ENCODE measurements around the gene CSMD2. TPM values are rescaled to one million over a fixed set of nuclear protein-coding genes. Genes with fewer than 3 reads are reported as not detected.

The CSMD2 gene
- total and polyA plus RNA-seq, 12 donors = 0.35 to 5.1 (median 1.5) TPM

GRCh38 chr1:33805988-33806387 lies 359.0 kb downstream of the CSMD2 start:
- no peak overlapping the region for H3K27ac ChIP-seq
- 75 to 93% (median 87%) methylated on average over 3 of the region's 3 CpGs for WGBS, 4 donors
- no peaks in the 10 kb centered on the region for H3K4me1 ChIP-seq (replicated peaks in 1 of 2)
- H3K4me3 ChIP-seq = no peak overlapping the region
- no peak for TF ChIP-seq CTCF (IDR thresholded peaks at IDR 0.05)
- intact Hi-C loops (cut with DNase I) = no loop called here
- H3K9me3 ChIP-seq (replicated peaks in 1 of 3) = peaks cover 0 to 3% (median 0%) of the 10 kb centered on the region in 3 donors
- DNase-seq = no peak
- H3K27me3 ChIP-seq = no peaks in the 10 kb centered on the region
- no peaks in the 10 kb centered on the region for H3K36me3 ChIP-seq (replicated peaks in 1 of 2)

- Histone ChIP-seq H3K4me1 (replicated peaks in 1 of 2) (no peaks in the 10 kb centered on the region), H3K36me3 (replicated peaks in 1 of 2) (no peaks in the 10 kb centered on the region), H3K27me3 (no peaks in the 10 kb centered on the region), H3K4me3 (no peak overlapping the region), H3K9me3 (replicated peaks in 1 of 3) (no peaks in the 10 kb centered on the region), H3K27ac (no peak overlapping the region)
- TF ChIP-seq CTCF (IDR thresholded peaks at IDR 0.05) (no peak), POLR2A (IDR thresholded peaks at IDR 0.05) (no peak)
- WGBS, 4 donors = 96 to 100% (median 99%) methylated on average over 2 of the region's 2 CpGs
- DNase-seq = peak in 1 of 7 donors; percentile 2
- intact Hi-C loops (cut with DNase I) = no loop called here
Measured at GRCh38 chr1:33802268-33802667, 362.8 kb downstream of the CSMD2 start.

GRCh38 chr1:33797849-33798248 lies 367.2 kb downstream of the CSMD2 start:
- DNase-seq = no peak
- Histone ChIP-seq H3K27me3 (no peaks in the 10 kb centered on the region), H3K27ac (no peak overlapping the region), H3K9me3 (replicated peaks in 1 of 3) (no peaks in the 10 kb centered on the region), H3K4me3 (no peak overlapping the region), H3K36me3 (replicated peaks in 1 of 2) (no peaks in the 10 kb centered on the region), H3K4me1 (replicated peaks in 1 of 2) (no peaks in the 10 kb centered on the region)
- 80 to 84% (median 82%) methylated on average over 6 of the region's 6 CpGs for WGBS, 4 donors
- intact Hi-C loops (cut with DNase I) = no loop called here
- TF ChIP-seq CTCF (IDR thresholded peaks at IDR 0.05) (no peak), POLR2A (IDR thresholded peaks at IDR 0.05) (no peak)

- Histone ChIP-seq H3K36me3 (replicated peaks in 1 of 2) (no peaks in the 10 kb centered on the region), H3K27ac (no peak overlapping the region), H3K9me3 (replicated peaks in 1 of 3) (no peaks in the 10 kb centered on the region), H3K4me3 (no peak overlapping the region), H3K4me1 (replicated peaks in 1 of 2) (no peaks in the 10 kb centered on the region), H3K27me3 (no peaks in the 10 kb centered on the region)
- no peak for DNase-seq
- 72 to 83% (median 80%) methylated on average over 4 of the region's 4 CpGs for WGBS, 4 donors
- TF ChIP-seq POLR2A (IDR thresholded peaks at IDR 0.05) = no peak
- TF ChIP-seq CTCF (IDR thresholded peaks at IDR 0.05) = no peak
- intact Hi-C loops (cut with DNase I) = no loop called here
Measured at GRCh38 chr1:33792651-33793050, 372.4 kb downstream of the CSMD2 start.
